ENCODE data around the gene EPB41L4B.

DNA sequence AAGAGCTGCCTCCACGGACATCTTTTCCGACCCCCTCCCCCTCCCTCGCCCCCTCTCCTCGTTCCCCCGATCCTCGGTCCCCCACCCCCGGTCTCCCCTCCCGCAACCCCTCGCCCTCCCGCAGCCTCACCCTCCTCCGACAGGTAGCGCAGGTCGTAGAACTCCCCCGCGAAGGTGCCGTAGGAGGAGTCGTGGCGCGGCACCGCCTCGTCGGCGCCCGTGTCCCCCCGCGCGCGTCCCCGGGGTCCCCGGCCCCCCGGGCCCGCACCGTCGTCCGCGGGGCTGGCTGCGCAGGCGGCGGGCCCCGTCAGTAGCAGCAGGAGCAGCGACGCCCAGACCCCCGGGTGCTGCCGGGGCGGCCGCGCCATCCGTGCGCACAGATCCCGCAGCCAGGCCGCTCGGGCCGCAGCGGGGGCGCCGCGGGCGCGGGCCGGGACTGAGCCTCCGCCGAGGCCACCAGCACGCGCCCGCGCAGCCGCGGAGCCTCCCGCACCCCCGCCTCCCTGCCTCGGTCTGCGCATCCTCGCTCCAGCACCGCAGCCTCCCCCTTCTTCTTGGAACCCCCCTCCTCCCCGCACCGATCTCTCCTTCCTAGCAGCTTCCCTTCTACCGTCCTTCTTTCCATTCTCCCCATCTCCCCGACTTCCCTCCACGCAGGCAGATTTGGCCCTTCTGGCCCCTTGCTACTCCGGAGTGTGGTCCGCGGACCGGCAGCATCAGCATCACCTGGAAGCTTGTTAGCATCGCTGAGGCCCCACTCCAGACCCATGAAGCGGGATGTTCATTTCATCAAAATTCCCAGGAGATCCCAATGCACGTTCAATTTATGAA lies 153.9 kb downstream of the EPB41L4B start, which contains the start of gene FRRS1L:
- TF ChIP-seq, protein P1, sequence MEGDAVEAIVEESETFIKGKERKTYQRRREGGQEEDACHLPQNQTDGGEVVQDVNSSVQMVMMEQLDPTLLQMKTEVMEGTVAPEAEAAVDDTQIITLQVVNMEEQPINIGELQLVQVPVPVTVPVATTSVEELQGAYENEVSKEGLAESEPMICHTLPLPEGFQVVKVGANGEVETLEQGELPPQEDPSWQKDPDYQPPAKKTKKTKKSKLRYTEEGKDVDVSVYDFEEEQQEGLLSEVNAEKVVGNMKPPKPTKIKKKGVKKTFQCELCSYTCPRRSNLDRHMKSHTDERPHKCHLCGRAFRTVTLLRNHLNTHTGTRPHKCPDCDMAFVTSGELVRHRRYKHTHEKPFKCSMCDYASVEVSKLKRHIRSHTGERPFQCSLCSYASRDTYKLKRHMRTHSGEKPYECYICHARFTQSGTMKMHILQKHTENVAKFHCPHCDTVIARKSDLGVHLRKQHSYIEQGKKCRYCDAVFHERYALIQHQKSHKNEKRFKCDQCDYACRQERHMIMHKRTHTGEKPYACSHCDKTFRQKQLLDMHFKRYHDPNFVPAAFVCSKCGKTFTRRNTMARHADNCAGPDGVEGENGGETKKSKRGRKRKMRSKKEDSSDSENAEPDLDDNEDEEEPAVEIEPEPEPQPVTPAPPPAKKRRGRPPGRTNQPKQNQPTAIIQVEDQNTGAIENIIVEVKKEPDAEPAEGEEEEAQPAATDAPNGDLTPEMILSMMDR (IDR thresholded peaks at IDR 0.05), result no peak
- no peak for TF ChIP-seq POLR2A (IDR thresholded peaks at IDR 0.05)

Data from breast epithelium (tissue), 3 donors.